SH-SY5Y (cell line): ENCODE data around the gene AMPH.

Experiments used
- GATA2 ChIP-seq: IDR thresholded peaks from 2 replicates; pipeline ENCODE4 v1.6.1; 2011; ENCODE audit warnings: mild to moderate bottlenecking, low read depth, low read length
- GATA3 ChIP-seq: IDR thresholded peaks from 2 replicates; pipeline ENCODE4 v1.6.1; 2011; ENCODE audit warnings: low read depth, mild to moderate bottlenecking, low read length, moderate library complexity

Gene AMPH

DNA sequence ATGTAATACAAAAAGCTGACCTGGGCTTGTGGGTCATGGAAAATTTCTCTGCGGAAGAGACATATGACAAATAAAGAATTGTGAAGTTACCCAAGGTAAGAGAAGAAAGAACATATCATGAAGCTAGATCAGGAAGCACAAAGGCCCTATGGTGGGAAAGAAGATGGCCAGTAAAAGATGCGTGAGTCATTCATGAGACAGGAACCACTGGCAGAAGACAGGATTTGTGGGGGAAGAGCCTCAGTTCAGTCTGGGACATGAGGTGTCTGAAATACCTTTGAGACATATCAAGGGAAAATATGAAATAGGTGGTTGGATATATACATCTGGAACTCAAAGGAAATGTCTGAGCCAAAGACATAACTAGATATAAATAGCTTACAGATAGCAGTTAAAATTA, 27.7 kb upstream of the AMPH start:
- TF ChIP-seq GATA2 (no peak), GATA3 (no peak)

DNA sequence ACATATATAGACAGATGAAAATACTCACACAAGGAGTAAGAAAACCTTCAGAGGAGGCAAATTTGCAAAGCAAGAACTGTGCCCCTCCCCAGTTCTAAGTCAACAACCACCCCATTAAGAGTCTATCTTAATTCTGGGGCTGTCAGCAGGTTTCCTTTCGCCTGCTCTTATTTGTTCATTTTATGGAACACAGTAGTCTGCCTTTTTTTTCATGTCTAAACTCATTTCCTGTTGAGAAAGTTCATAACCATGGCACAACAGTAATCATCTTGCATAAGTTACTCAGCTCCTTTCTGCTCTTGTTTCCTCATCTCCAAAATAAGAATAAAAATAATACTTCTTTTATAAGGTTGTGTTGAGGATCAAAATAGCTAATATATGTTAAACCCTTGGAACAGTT, 25.8 kb upstream of the AMPH start:
- TF ChIP-seq GATA3 (no peak), GATA2 (no peak)

DNA sequence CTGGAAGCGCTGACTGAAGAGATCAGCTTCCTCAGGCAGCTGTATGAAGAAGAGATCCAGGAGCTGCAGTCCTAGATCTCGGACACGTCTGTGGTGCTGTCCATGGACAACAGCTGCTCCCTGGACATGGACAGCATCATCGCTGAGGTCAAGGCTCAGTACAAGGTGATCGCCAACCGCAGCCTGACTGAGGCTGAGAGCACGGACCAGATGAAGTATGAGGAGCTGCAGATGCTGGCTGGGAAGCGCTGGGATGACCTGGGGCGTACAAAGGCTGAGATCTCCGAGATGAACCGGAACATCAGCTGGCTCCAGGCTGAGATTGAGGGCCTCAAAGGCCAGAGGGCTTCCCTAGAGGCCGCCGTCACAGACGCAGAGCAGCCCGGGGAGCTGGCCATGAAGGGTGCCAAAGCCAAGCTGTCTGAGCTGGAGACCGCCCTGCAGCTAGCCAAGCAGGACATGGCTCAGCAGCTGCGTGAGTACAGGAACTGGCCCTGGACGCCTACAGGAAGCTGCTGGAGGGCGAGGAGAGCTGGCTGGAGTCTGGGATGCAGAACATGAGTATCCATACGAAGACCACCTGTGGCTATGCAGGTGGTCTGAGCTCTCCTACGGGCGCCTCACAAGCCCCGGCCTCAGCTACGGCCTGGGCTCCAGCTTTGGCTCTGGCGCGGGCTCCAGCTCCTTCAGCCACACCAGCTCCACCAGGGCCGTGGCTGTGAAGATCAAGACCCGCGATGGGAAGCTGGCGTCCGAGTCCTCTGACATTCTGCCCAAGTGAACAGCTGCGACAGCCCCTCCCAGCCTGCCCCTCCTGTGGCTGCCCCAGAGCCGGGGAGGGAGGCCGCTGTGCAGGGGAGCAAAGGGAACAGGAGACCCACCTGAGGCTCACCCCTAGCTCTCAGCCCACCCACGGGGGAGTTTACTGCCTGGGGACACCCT, 24.9 kb upstream of the AMPH start:
- TF ChIP-seq GATA2 (no peak), GATA3 (no peak)

DNA sequence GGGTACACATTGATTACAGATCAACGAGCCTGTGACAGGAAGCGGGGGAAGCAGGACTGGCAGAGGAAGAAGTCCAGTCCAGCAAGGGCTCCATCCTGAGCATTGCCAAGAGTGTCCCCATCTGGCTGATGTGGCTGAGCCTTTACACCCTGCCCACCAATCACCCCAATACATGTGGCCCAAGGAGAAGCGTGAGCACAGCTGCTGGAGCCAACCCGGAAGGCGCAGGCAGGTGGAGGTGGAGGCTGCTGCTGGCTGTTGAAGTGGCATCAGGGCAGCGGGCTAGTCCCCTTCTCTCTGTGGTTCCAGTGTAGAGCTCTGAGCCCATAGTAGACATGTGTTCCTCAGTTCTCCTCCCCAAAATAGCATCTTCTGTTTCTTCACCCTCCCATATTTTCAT, 6.8 kb upstream of the AMPH start:
- no peak for TF ChIP-seq GATA2
- no peak for TF ChIP-seq GATA3

DNA sequence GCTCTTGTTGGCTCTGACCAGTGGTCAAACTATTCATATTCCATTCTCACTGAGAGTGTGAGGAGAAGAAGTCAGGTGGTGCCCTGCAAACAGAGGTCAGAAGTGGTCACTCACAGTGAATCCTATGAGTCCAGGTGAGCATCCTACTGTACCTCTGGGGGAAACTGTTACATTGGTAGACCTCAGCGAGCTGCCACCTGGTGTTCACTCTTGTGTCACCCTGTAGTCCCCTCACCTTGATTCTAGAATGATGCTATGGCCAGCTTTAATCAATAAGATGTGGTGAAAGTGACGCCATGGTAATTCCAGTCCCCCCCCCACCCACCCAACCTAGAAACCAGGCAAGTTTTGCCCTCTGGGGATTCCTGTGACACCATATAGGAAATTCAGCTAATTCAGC, 1.2 kb upstream of the AMPH start:
- TF ChIP-seq GATA2 (no peak), GATA3 (no peak)

DNA sequence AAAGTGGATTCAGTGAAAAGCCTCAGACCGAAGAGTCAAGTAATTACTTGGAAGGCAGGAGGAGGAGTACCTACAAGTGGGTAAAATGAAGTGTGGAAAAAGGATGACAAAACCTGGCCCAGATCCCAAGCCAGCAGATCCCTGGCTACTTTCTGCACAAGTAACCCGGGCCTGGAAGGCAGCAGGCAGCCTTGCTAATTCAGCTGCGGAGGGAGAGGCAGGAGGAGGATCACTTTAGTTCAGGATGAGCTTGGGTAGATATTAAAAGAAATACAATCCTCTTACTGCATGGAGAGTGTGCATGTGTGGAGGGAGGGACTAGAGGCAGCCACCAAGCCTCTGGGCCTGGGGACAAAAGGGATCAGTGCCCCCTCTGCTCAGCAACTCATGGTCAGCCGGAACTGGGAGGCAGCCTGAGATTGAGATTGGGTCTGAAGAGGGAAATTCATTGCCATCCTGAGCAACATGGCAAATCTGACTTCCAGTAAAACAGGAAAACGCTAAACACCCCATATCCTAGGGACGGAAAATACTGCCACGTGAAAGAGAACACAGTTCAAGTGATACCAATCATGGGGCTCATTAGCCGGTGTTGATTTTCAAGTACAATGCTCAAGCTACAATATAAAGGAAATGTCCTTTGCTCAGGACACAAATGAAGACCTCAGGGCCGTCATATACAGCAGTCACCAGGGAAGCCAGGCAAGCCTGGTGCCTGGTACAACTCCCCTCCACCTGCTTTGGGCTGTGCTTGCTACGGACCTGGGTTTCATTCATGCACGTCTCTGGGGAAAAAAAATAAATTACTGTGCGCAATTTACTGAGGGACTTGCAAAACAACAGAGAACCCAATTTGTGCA, 1.3 kb downstream of the AMPH start:
- no peak for TF ChIP-seq GATA2
- no peak for TF ChIP-seq GATA3

DNA sequence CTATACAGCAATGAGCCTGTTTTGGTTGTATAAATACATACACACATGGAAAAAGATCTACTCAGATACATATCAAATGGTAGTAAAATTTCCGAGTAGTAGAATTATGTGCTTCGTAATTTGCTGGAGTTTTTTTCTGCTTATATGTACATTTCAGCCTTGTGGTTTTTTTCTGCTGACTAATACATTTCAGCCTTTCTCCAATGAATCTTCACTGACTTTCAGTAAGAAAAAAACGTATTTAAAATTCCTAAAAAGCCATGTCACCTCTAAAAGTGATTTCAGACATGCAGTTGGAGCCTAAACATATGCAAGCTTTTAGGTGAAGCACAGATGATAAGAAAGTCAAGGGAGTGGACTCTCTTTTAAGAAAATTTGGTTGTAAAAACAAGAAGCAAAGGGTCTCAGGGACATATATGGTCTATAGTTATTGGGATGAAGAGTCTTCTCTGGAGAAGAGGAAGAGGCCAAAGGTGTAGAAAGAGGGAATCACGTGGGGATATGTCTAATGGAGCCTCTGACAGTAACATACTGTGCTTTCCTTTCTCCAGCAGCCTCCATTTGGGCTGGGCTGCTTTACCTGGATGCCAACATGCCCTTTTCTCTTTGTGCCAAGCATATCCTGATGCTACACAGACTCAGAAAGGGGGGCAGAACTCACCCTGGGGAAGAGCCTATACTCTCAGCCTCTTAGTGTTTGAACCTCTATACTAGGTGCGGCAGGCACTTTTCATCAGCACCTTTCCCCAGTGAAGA, 2.4 kb downstream of the AMPH start:
- no peak for TF ChIP-seq GATA3
- TF ChIP-seq GATA2, result no peak

DNA sequence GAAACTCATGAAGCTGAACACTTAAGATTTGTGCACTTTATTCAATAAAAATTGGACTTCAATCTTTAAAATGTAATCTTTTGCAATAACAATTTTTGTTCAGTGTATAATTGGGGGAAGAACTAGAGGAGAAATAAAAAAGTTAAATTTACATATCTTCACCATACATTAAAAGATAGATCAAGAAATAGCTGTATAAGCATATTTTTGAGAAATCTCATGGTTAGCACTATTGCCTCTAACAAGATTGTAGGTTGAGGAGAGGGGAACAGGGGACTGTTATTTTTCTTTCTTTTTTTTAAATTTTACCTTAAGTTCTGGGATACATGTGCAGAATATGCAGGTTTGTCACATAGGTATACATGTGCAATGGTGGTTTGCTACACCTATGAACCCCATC, 5.3 kb downstream of the AMPH start:
- no peak for TF ChIP-seq GATA3

DNA sequence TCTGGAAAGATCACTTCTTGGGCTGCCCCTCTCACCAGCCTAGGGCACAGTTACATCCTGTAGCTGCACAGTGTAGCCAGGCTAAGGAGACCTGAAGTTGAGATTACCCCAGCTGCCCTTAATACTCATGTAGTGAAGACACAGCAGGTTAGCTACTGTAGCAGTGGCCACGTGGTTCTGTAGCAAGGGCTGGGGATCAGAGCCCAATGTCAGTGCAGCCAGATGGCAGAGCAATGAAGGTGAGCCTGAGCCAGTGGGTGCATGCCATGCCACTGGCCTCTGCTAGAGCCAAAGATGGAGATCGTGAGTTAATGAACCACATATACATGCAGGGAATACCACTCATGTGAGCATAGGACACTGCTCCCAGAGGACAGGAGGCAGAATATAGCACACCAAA, 15.5 kb downstream of the AMPH start:
- TF ChIP-seq GATA2, result no peak
- no peak for TF ChIP-seq GATA3

DNA sequence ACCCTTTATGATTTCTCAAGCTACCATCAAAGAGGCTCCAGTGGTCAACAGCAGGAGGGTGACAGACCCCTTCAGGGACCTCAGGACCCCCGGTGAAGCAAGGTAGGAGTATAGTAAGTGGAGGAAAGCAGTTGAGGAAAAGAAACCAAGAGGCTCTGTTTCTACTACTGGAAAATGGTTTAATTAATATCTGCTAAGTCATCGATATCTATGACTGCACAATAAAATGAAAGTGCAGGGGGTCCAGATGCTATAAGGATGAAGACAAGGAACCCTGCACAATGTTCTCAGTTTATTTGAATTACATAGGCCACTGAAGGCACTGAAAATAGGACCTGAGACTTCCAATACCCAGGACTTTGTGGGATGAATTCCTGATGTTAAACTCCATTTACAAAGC, 23.7 kb downstream of the AMPH start:
- TF ChIP-seq GATA3 (no peak), GATA2 (no peak)

DNA sequence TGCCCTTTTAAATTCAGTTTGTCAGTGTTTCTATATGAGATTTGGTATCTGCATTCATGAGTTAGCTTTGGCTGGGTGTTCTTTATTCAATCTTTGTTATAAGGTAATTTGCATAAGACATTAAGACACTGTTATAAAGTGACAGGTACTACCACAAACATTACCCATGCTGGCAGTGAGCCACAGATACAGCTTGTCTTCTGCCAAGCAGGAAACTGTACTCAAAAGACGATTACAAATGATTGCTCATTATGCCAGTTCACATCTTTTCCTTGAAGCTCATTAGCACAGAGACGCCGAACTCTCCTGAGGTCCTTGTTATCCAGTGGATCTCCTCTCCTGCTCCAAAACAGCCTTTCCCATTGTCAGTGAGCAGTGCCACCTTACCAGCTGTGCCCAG, 30.4 kb downstream of the AMPH start:
- no peak for TF ChIP-seq GATA3
- no peak for TF ChIP-seq GATA2

DNA sequence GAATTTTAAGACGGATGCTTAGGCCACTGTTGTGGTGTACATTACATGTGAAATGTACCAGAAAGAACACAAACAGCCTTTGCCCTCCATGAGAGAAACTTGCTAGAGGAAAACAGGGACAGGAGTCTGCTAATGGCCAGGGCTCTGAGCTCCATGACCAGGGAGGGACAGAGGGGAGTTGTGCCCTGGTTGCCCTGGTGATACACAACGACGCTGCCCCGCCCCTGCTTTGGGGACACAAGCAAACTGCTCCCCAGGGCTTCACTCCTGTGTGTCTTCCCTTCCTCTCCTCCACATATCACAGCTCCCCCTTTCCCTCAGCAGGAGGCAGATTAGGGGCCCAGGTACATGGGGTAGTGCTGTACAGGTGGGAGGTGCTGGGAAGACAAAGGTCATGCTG, 36.2 kb downstream of the AMPH start:
- no peak for TF ChIP-seq GATA3
- TF ChIP-seq GATA2, result no peak

DNA sequence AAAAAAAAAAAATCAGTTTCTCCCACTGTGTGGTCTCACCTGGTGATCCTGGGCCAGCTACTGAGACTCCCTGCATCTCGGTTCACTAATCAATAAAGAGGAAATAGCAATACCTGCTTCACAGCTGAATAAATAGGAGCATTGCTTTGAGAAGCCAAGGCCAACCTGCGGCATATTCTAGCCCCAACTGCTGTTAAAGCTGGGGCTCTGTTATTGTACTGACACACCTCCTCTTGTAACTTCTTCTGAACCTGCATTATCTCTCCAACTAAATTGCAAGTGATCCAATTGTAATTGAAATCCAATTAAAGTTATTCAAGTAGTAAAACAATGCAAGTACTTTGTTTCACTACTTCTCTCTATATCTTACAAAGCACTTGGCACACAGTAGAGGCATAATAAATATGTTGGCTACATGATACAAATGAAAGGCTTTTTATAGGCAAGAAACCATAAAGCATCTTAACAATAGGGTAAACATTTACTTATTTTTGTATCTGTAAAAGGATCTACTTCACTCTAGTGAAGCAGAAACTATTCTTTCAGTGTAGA, 38.4 kb downstream of the AMPH start:
- TF ChIP-seq GATA3, result no peak
- TF ChIP-seq GATA2, result no peak

DNA sequence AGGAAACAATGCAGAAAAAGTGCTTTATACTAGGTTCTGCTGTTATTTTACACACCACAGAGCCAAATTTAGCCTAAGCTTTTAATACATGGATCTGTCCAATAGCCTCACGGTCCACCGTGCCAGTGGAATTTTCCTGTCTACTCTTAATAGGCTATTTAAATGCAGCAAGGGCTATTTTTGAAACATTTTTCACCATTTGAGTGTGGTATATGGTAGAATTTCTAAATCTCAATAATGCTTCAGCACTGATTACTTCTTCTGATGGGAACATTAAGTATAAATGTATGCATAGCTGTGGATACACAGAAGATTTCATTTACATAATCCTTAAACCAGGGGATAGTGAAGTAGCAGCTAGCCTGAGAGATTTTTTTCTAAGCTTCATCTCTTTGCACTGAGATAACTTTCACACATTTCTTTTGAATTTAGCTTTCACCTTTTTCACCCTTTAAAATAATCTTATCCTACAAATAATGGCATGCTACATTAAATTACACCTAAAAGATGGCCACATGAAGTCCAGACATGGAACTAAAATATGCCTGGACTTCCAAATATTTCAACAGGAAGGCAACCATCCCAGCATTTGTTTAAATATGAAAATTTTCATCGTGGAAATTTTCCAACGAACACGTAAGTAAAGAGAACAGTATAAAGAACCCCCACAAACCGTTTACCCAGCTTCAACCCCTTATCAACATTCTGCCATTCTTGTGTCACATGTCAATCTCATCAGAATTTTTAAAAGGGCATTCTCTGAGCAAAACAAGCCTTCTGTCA, 45.4 kb downstream of the AMPH start:
- no peak for TF ChIP-seq GATA2
- TF ChIP-seq GATA3, result no peak
